ENCODE data around the gene GPR160. TPM values are rescaled to one million over a fixed set of nuclear protein-coding genes. Genes with fewer than 3 reads are reported as not detected.
A peak's percentile ranks its signal among the peaks of the same experiment; 100 is the strongest.

GPR160 gene
- total RNA-seq, 1 experiment from 2014 or later = 53.8 TPM

GRCh38 chr3:170090601-170090981, 52.8 kb downstream of the GPR160 start:
- H3K4me1 Mint-ChIP-seq (ENCODE audit: low read depth, unreplicated experiment) = no peaks in the 10 kb centered on the region
- DNase-seq = no peak
- H3K9me3 Mint-ChIP-seq (ENCODE audit: low read depth, unreplicated experiment) = no peaks in the 10 kb centered on the region
- TF ChIP-seq, protein P1, sequence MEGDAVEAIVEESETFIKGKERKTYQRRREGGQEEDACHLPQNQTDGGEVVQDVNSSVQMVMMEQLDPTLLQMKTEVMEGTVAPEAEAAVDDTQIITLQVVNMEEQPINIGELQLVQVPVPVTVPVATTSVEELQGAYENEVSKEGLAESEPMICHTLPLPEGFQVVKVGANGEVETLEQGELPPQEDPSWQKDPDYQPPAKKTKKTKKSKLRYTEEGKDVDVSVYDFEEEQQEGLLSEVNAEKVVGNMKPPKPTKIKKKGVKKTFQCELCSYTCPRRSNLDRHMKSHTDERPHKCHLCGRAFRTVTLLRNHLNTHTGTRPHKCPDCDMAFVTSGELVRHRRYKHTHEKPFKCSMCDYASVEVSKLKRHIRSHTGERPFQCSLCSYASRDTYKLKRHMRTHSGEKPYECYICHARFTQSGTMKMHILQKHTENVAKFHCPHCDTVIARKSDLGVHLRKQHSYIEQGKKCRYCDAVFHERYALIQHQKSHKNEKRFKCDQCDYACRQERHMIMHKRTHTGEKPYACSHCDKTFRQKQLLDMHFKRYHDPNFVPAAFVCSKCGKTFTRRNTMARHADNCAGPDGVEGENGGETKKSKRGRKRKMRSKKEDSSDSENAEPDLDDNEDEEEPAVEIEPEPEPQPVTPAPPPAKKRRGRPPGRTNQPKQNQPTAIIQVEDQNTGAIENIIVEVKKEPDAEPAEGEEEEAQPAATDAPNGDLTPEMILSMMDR (IDR thresholded peaks at IDR 0.05; ENCODE audit: unreplicated experiment) = no peak
- intact Hi-C loops (cut with micrococcal nuclease; ENCODE audit: unreplicated experiment) = no loop called here
- CTCF ChIA-PET = interaction anchor here (0.6 to 0.7 kb wide), 2 partner anchors 27 to 41 kb away, joined by 3 to 4 read pairs; no protein-coding TSS in a partner anchor
- peak overlapping the region; percentile 15 for H3K27ac Mint-ChIP-seq (ENCODE audit: unreplicated experiment)
- no peak overlapping the region for H3K4me3 Mint-ChIP-seq (ENCODE audit: low read depth, unreplicated experiment)
- no peaks in the 10 kb centered on the region for H3K27me3 Mint-ChIP-seq (ENCODE audit: unreplicated experiment)
- H3K36me3 Mint-ChIP-seq (ENCODE audit: insufficient read depth, unreplicated experiment) = peaks cover 30% of the 10 kb centered on the region
- BruUV-seq (replicated peaks) = no TSS peak

- H3K9me3 Mint-ChIP-seq (ENCODE audit: low read depth, unreplicated experiment) = no peaks in the 10 kb centered on the region
- BruUV-seq (replicated peaks) = no TSS peak
- DNase-seq = no peak
- H3K4me1 Mint-ChIP-seq (ENCODE audit: low read depth, unreplicated experiment) = no peaks in the 10 kb centered on the region
- H3K27me3 Mint-ChIP-seq (ENCODE audit: unreplicated experiment) = no peaks in the 10 kb centered on the region
- H3K27ac Mint-ChIP-seq (ENCODE audit: unreplicated experiment) = no peak overlapping the region
- peaks cover 38% of the 10 kb centered on the region for H3K36me3 Mint-ChIP-seq (ENCODE audit: insufficient read depth, unreplicated experiment)
- TF ChIP-seq, protein P1 (IDR thresholded peaks at IDR 0.05; ENCODE audit: unreplicated experiment) = no peak
- intact Hi-C loops (cut with micrococcal nuclease; ENCODE audit: unreplicated experiment) = no loop called here
- no peak overlapping the region for H3K4me3 Mint-ChIP-seq (ENCODE audit: low read depth, unreplicated experiment)
- CTCF ChIA-PET = no interaction called here
These were observed 55.1 kb downstream of the GPR160 start for GRCh38 chr3:170092907-170093306.

- intact Hi-C loops (cut with micrococcal nuclease; ENCODE audit: unreplicated experiment) = no loop called here
- CTCF ChIA-PET = no interaction called here
- TF ChIP-seq, protein P1 (IDR thresholded peaks at IDR 0.05; ENCODE audit: unreplicated experiment) = no peak
- Mint-ChIP-seq H3K36me3 (ENCODE audit: insufficient read depth, unreplicated experiment) (peaks cover 42% of the 10 kb centered on the region), H3K27me3 (ENCODE audit: unreplicated experiment) (no peaks in the 10 kb centered on the region), H3K4me1 (ENCODE audit: low read depth, unreplicated experiment) (no peaks in the 10 kb centered on the region), H3K27ac (ENCODE audit: unreplicated experiment) (no peak overlapping the region), H3K4me3 (ENCODE audit: low read depth, unreplicated experiment) (no peak overlapping the region), H3K9me3 (ENCODE audit: low read depth, unreplicated experiment) (no peaks in the 10 kb centered on the region)
- BruUV-seq (replicated peaks) = no TSS peak
- DNase-seq = no peak
These were observed 58.0 kb downstream of the GPR160 start for GRCh38 chr3:170095771-170096170.

DNA sequence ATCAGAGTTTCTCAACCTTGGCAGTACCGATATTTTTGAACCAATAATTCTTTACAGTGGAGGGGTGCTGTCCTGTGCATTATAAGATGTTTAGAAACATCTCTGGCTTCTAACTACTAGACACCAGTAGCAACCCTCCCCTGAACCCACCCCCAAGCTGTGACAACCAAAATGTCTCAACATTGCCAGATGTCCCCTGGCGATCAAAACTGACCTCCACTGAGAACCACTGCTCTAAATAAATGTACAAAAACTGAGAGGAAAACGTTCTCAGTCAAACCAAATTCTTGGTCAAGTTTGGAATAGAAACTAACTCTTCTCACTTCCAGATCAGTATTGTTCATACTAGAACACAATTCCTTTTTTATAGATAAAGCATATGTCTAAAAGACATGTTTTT, 58.5 kb downstream of the GPR160 start:
- no TSS peak for BruUV-seq (replicated peaks)
- Mint-ChIP-seq H3K4me1 (ENCODE audit: low read depth, unreplicated experiment) (no peaks in the 10 kb centered on the region), H3K4me3 (ENCODE audit: low read depth, unreplicated experiment) (no peak overlapping the region), H3K9me3 (ENCODE audit: low read depth, unreplicated experiment) (no peaks in the 10 kb centered on the region), H3K27ac (ENCODE audit: unreplicated experiment) (no peak overlapping the region), H3K36me3 (ENCODE audit: insufficient read depth, unreplicated experiment) (peaks cover 42% of the 10 kb centered on the region), H3K27me3 (ENCODE audit: unreplicated experiment) (no peaks in the 10 kb centered on the region)
- TF ChIP-seq, protein P1 (IDR thresholded peaks at IDR 0.05; ENCODE audit: unreplicated experiment) = no peak
- intact Hi-C loops (cut with micrococcal nuclease; ENCODE audit: unreplicated experiment) = no loop called here
- CTCF ChIA-PET = no interaction called here
- DNase-seq = no peak

Measured in Calu3 (cell line).